HG02678 (cell line): Measurements from ENCODE around the gene POLDIP3.
"Not testable (repeated sequence)": the region's sequence is repeated elsewhere in the genome, so short reads cannot be mapped to it uniquely, and the experiment has no call there.

Experiments used
- ATAC-seq: cut with Tn5 transposase; IDR thresholded peaks from one replicate; pipeline ENCODE4 v1.9.1; 2021; ENCODE audit warnings: mild to moderate bottlenecking, moderate library complexity; ENCODE audit not compliant: unreplicated experiment

Gene POLDIP3

GRCh38 chr22:42587588-42588175, 27.0 kb downstream of the POLDIP3 start:
- ATAC-seq: no peak

- ATAC-seq: no peak
Measured at GRCh38 chr22:42586381-42586780, 28.3 kb downstream of the POLDIP3 start.

- no peak for ATAC-seq
Measured at GRCh38 chr22:42585096-42585495, 29.6 kb downstream of the POLDIP3 start.

- ATAC-seq: no peak
Measured at GRCh38 chr22:42584364-42584940, 30.2 kb downstream of the POLDIP3 start.

GRCh38 chr22:42582987-42583386, 31.7 kb downstream of the POLDIP3 start:
- ATAC-seq: no peak

- peak; percentile 68 for ATAC-seq
Measured at GRCh38 chr22:42581762-42582716, 32.6 kb downstream of the POLDIP3 start.

- ATAC-seq: peak; percentile 19
Measured at GRCh38 chr22:42581194-42581761, 33.4 kb downstream of the POLDIP3 start.

- not testable (repeated sequence) for ATAC-seq
Measured at GRCh38 chr22:42580040-42580439, 34.6 kb downstream of the POLDIP3 start.

- no peak for ATAC-seq
Measured at GRCh38 chr22:42577623-42578240, 37.0 kb downstream of the POLDIP3 start.

GRCh38 chr22:42577141-42577540, 37.5 kb downstream of the POLDIP3 start:
- ATAC-seq: not testable (repeated sequence)

- not testable (repeated sequence) for ATAC-seq
Measured at GRCh38 chr22:42575996-42576574, 38.6 kb downstream of the POLDIP3 start.

GRCh38 chr22:42574468-42574867, 40.2 kb downstream of the POLDIP3 start:
- ATAC-seq: not testable (repeated sequence)

- ATAC-seq: not testable (repeated sequence)
Measured at GRCh38 chr22:42574046-42574445, 40.6 kb downstream of the POLDIP3 start.

GRCh38 chr22:42571068-42571467, 43.6 kb downstream of the POLDIP3 start:
- not testable (repeated sequence) for ATAC-seq

GRCh38 chr22:42570580-42570979, 44.1 kb downstream of the POLDIP3 start:
- not testable (repeated sequence) for ATAC-seq

GRCh38 chr22:42567950-42568349, 46.7 kb downstream of the POLDIP3 start:
- ATAC-seq: not testable (repeated sequence)

- no peak for ATAC-seq
Measured at GRCh38 chr22:42565956-42566355, 48.7 kb downstream of the POLDIP3 start.

GRCh38 chr22:42564699-42565098, 50.0 kb downstream of the POLDIP3 start:
- no peak for ATAC-seq

GRCh38 chr22:42563943-42564342, 50.7 kb downstream of the POLDIP3 start:
- not testable (repeated sequence) for ATAC-seq

- no peak for ATAC-seq
Measured at GRCh38 chr22:42562684-42563083, 52.0 kb downstream of the POLDIP3 start.
